Activated T-cell treated with anti-CD3 and anti-CD28 coated beads, Interleukin-2, amount 50 U/mL, for 24 hours (primary cell): ENCODE data around the gene MARK3.

Experiments
- DNase-seq: peaks from one replicate; pipeline ENCODE4 v3.0.0-alpha.2; 2020
- H3K27ac Mint-ChIP-seq: 2 replicates; pipeline ENCODE4 v1.8.0; 2020; ENCODE audit warnings: mild to moderate bottlenecking, mixed read lengths
- H3K27me3 Mint-ChIP-seq: 2 replicates; pipeline ENCODE4 v1.8.0; 2020; ENCODE audit warnings: mixed read lengths
- H3K36me3 Mint-ChIP-seq: 2 replicates; pipeline ENCODE4 v1.8.0; 2020; ENCODE audit warnings: low read depth, mixed read lengths
- H3K4me1 Mint-ChIP-seq: 2 replicates; pipeline ENCODE4 v1.8.0; 2020; ENCODE audit warnings: low read depth, mixed read lengths
- H3K4me3 Mint-ChIP-seq: 2 replicates; pipeline ENCODE4 v1.8.0; 2020; ENCODE audit warnings: mild to moderate bottlenecking, moderate library complexity, mixed read lengths
- H3K9me3 Mint-ChIP-seq: 2 replicates; pipeline ENCODE4 v1.8.0; 2020; ENCODE audit warnings: mixed read lengths

MARK3 gene

DNA sequence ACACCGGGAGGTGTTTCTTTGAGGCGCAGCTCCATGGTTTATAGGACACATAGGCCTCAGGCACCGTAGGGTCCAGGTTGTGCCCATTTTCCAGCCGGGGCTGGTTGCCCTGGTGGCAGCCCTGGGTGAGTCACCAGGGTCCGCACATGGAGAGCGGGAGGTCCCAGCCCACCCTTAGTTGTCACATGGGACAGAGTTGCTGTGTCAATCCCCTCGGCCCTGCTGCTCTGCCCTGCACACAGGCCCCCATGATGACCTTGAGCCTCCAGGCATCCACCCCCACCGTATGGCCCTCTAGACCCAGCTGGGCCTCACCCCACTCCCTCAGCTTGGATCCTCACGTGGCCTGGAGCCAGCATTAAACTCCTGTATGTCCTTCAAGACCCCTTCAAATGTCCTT lies 151.5 kb downstream of the MARK3 start:
- Mint-ChIP-seq H3K36me3 (peaks cover 27% of the 10 kb centered on the region), H3K27ac (peak overlapping the region; percentile 42)

GRCh38 chr14:103537175-103537990 lies 152.2 kb downstream of the MARK3 start:
- H3K36me3 Mint-ChIP-seq = peaks cover 20% of the 10 kb centered on the region
- peak; percentile 39 for DNase-seq
- peaks cover 2% of the 10 kb centered on the region for H3K27me3 Mint-ChIP-seq

More for the DNA sequence above, 151.5 kb downstream of the MARK3 start:
- Mint-ChIP-seq H3K4me1 (peaks cover under 1% of the 10 kb centered on the region), H3K4me3 (no peak overlapping the region), H3K27me3 (peaks cover under 1% of the 10 kb centered on the region), H3K9me3 (no peaks in the 10 kb centered on the region)
- DNase-seq = peak; percentile 35

DNA sequence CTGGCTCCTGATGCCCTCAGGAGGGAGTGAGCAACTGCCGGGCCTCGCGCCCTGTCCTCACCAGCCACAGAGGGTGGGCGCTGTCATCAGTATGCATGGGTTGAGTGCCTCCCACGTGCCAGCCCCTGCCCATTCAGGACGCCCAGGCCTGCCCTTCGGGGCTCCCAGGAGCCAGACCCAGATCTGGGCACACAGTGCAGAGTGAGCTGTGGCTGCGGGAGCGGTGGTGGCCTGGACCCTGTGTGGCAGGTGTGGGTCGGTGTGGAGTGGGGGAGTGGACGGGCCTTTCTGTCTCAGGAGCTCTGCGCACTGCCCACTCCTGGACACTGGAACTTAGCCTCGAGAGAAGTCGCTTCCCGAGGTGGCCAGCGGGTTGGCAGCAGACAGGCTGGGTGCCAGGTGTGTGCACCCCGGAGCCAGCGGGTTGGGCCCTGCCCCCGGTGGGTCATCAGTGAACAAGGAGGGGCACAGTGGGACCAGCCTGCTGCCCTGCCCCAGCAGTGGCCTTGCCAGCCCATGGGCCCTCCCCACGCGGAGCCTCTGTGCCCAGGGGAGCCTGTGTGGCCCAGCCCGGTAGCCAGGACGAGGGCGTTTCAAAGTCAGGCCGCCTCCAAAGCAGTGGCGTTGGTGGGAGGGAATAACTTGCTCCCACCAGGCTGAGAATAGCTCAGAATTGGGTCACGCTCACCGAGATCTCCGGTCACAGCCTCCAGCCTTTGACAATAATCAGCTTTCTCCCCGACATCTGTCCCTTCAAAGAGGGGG lies 153.3 kb downstream of the MARK3 start:
- peaks cover 2% of the 10 kb centered on the region for H3K27me3 Mint-ChIP-seq
- H3K4me3 Mint-ChIP-seq = no peak overlapping the region
- peak; percentile 43 for DNase-seq
- peaks cover 18% of the 10 kb centered on the region for H3K36me3 Mint-ChIP-seq
- H3K9me3 Mint-ChIP-seq = no peaks in the 10 kb centered on the region
- H3K27ac Mint-ChIP-seq = no peak overlapping the region
- H3K4me1 Mint-ChIP-seq = no peaks in the 10 kb centered on the region

More at GRCh38 chr14:103537175-103537990, 152.2 kb downstream of the MARK3 start:
- Mint-ChIP-seq H3K9me3 (no peaks in the 10 kb centered on the region), H3K4me3 (no peak overlapping the region), H3K27ac (no peak overlapping the region), H3K4me1 (no peaks in the 10 kb centered on the region)

- no peaks in the 10 kb centered on the region for H3K4me1 Mint-ChIP-seq
- H3K27ac Mint-ChIP-seq = peak overlapping the region; percentile 40
- peaks cover 11% of the 10 kb centered on the region for H3K36me3 Mint-ChIP-seq
- H3K9me3 Mint-ChIP-seq = no peaks in the 10 kb centered on the region
- H3K27me3 Mint-ChIP-seq = peaks cover 2% of the 10 kb centered on the region
- H3K4me3 Mint-ChIP-seq = no peak overlapping the region
- peak; percentile 48 for DNase-seq
Measured at GRCh38 chr14:103539056-103539825, 154.0 kb downstream of the MARK3 start.

DNA sequence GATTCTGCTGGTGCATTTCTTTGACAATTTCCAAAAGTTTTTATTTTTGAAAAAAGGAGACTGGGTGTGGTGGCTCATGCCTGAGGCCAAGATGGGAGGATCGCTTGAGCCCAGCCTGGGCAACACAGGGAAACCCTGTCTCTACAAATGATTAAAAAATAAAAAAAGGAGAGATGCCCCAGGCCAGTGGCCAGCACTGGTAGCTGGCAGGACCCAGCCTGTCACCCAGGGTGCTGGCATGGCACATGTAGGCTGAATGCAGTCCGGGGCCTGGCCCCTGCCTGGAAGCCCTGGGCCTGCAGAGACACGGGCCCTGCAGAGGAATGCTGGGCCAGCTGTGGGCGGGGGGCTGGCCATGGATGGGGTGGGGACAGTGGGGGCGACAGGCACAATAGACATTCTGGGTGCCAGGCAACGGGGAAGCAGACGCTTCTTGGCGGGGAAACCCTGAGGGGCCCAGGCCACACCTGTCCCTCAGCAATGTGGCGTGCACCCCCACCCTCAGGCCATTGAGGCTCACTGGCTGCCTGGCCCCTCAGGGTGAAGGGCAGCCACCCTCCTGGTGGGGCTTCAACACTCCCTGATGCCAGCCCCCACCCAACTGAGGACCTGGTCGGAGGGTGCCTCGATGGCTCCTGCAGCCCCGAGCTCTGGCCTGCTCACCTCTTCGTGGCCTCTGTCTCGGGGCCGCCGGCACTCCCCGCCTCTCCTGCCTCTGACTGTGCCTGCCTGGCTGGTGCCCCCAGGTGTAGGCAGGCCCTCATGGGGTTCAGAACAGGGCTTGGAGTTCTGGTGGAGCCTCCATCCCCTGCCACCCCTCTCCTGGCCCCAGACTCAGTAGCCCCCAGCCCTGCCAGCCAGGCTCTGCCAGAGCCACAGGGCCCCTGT lies 155.8 kb downstream of the MARK3 start:
- Mint-ChIP-seq H3K4me3 (no peak overlapping the region), H3K27ac (no peak overlapping the region), H3K36me3 (peaks cover 2% of the 10 kb centered on the region), H3K9me3 (no peaks in the 10 kb centered on the region), H3K27me3 (peaks cover 2% of the 10 kb centered on the region), H3K4me1 (no peaks in the 10 kb centered on the region)
- peak; percentile 38 for DNase-seq

GRCh38 chr14:103541709-103542604 lies 156.7 kb downstream of the MARK3 start:
- Mint-ChIP-seq H3K9me3 (no peaks in the 10 kb centered on the region), H3K27ac (no peak overlapping the region), H3K4me1 (peaks cover 2% of the 10 kb centered on the region), H3K27me3 (peaks cover 2% of the 10 kb centered on the region), H3K4me3 (no peak overlapping the region), H3K36me3 (no peaks in the 10 kb centered on the region)
- peak; percentile 30 for DNase-seq

DNA sequence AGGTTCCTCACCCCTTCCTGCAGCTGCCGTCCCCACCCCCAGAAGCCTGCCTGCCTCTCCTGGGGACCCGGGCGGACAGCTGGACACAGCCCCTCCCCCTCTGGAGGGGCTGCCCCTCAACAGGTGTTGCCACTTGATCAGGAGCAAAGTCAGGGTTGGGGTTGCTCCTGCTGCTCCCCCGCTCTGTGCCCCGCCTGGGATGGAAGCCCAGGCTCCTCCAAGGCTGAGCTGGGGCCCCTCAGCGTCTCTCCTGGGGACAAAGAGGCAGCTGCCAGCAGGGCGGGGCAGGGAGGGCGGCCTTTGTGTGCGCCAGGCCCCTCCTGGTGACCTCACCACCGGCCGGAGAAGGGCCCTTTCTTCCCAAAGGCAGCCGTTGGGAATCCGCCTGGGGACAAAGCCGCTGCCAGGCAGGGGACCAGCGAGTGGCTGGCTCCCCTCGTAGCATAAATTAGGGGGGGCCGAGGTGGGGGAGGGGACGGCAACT lies 157.4 kb downstream of the MARK3 start:
- Mint-ChIP-seq H3K9me3 (no peaks in the 10 kb centered on the region), H3K36me3 (no peaks in the 10 kb centered on the region), H3K4me1 (peaks cover 2% of the 10 kb centered on the region), H3K27ac (no peak overlapping the region), H3K27me3 (peaks cover 2% of the 10 kb centered on the region), H3K4me3 (no peak overlapping the region)
- no peak for DNase-seq

GRCh38 chr14:103543140-103543539 lies 157.9 kb downstream of the MARK3 start:
- Mint-ChIP-seq H3K4me1 (peaks cover 2% of the 10 kb centered on the region), H3K27me3 (peaks cover 2% of the 10 kb centered on the region), H3K27ac (no peak overlapping the region), H3K9me3 (no peaks in the 10 kb centered on the region), H3K4me3 (no peak overlapping the region), H3K36me3 (no peaks in the 10 kb centered on the region)
- no peak for DNase-seq

DNA sequence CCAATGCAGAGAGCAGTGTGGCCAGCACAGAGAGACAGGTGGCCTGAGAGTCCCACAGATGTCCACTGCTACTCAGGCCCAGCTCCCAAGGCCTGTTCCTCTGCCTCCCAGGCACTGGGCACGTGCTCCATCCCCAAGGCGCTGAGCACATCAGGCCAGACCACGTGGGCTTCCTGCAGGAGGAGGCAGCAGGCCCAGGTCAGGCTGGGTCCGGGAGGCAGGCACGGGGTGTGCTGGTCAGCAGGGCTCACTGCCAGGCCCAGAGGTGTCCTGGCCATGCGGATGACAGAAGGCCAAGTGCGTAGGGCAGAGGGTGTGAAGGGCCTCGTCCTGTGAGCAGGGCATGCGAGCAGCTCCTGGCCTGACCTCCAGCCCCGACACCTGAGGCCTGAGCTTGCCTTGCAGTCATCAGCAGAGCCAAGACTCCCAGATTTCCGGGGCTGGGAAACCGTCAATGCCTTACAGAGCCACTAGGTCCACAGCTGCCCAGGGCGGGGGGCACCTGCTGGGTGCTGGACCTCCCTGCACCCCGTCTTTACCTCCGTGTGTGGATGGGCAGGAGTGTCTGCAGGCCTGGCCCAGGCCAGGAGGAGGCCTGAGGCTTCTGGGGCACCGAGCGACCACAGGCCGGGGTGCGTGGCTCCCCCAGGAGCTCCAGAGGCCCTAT lies 158.6 kb downstream of the MARK3 start:
- no peak overlapping the region for H3K27ac Mint-ChIP-seq
- peaks cover 2% of the 10 kb centered on the region for H3K27me3 Mint-ChIP-seq
- H3K9me3 Mint-ChIP-seq = no peaks in the 10 kb centered on the region
- no peaks in the 10 kb centered on the region for H3K36me3 Mint-ChIP-seq
- DNase-seq = no peak
- H3K4me1 Mint-ChIP-seq = peaks cover 2% of the 10 kb centered on the region
- no peak overlapping the region for H3K4me3 Mint-ChIP-seq

DNA sequence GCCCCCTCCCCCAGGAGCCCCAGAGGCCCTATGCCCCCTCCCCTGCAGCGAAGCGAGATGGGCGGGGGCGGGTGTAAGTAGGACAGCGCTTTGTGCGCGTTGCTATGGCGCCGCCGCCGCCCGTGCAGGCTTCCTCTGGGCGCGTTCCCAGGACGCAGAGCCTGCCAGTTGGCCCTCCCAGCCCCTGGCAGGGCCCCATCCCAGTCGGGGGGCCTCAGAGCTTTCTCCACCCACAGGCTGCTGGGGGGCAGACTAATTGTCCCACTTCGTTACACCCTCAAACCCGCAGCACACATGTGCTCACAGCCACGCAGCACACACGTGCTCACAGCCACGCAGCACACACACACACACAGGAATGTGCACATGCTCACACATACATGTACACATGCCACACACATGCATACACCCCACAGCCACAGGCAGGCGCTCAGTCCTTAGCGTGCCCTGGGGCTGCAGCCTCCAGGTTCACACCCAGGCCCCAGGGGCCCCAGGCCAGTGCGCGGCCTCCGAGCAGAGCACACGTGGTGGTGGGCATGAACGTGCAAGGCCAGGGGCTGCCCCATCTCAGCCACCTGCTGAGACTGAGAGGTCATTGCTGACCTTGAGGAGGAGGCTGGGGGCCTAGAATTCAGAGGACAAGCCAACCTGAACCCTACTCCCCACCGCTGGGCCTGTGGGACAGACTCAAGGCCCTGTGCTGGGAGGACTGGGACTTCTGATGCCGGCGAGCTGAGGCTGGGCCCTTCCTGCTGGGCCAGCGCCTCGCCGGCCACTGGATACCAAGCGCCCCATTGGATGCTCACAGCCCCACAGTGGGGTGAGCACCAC lies 159.4 kb downstream of the MARK3 start:
- H3K9me3 Mint-ChIP-seq = no peaks in the 10 kb centered on the region
- no peak for DNase-seq
- peaks cover 2% of the 10 kb centered on the region for H3K27me3 Mint-ChIP-seq
- H3K27ac Mint-ChIP-seq = no peak overlapping the region
- H3K36me3 Mint-ChIP-seq = no peaks in the 10 kb centered on the region
- no peak overlapping the region for H3K4me3 Mint-ChIP-seq
- H3K4me1 Mint-ChIP-seq = peaks cover 2% of the 10 kb centered on the region

DNA sequence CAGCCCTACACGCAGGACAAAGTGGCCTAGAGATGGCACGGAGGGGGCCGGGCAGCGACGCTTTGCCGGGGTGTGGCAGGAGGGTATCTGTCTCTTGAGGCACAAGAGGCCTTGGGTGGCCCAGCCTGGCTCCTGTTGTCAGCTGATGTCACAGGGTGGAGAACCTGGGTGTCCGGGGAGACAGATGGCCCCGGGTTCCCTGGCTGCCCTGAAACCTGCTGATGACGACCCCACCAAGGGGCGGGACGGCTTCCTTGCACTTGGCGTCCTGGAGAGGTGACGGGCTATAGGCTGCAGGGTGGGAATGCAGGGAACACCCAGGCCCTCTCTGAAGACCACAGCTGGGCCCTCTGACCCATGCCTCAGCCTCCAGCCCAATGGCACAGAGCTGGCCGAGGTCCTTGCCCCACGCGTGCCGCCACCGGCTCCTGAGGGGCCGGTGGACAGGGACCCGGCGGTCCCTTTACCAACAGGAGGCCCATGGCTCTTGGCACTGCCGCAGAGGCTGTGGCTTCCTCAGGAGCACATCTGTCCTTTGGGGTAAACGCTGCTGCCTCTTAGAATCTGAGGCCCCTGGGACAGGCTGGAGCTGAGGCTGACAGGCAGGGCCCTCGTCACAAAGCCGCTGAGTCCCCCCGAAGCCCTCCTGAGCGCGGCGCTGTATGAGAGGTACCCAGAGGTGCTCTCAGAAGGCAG lies 160.2 kb downstream of the MARK3 start:
- Mint-ChIP-seq H3K36me3 (no peaks in the 10 kb centered on the region), H3K9me3 (no peaks in the 10 kb centered on the region), H3K27me3 (peaks cover 2% of the 10 kb centered on the region), H3K4me3 (no peak overlapping the region), H3K4me1 (peaks cover 2% of the 10 kb centered on the region), H3K27ac (no peak overlapping the region)
- DNase-seq = no peak
